Measurements from ENCODE around the gene ADK.

Gene ADK

GRCh38 chr10:74644738-74645137 lies 493.7 kb downstream of the ADK start:
- no peak overlapping the region for H3K4me3 ChIP-seq (ENCODE audit: low read length in 2 of 2)
- no peak overlapping the region for H3K27ac ChIP-seq (ENCODE audit: low read depth in 2 of 2, low read length in 2 of 2)
- H3K36me3 ChIP-seq (ENCODE audit: control insufficient read depth in 2 of 2, insufficient read depth in 2 of 2, low read length in 2 of 2), result no peaks in the 10 kb centered on the region
- no peaks in the 10 kb centered on the region for H3K4me1 ChIP-seq (ENCODE audit: control insufficient read depth in 2 of 2, insufficient read depth in 2 of 2, low read length in 2 of 2)
- H3K9me3 ChIP-seq (ENCODE audit: control insufficient read depth in 2 of 2, low read length in 2 of 2), result no peaks in the 10 kb centered on the region
- no peaks in the 10 kb centered on the region for H3K27me3 ChIP-seq (ENCODE audit: control insufficient read depth in 2 of 2, insufficient read depth in 2 of 2, low read length in 2 of 2)
- H3K9ac ChIP-seq (ENCODE audit: low read depth in 1 of 2, low read length in 2 of 2), result no peak overlapping the region

GRCh38 chr10:74645692-74646091 lies 494.7 kb downstream of the ADK start:
- no peak overlapping the region for H3K27ac ChIP-seq (ENCODE audit: low read depth in 2 of 2, low read length in 2 of 2)
- H3K27me3 ChIP-seq (ENCODE audit: control insufficient read depth in 2 of 2, insufficient read depth in 2 of 2, low read length in 2 of 2), result no peaks in the 10 kb centered on the region
- H3K4me1 ChIP-seq (ENCODE audit: control insufficient read depth in 2 of 2, insufficient read depth in 2 of 2, low read length in 2 of 2), result no peaks in the 10 kb centered on the region
- no peak overlapping the region for H3K9ac ChIP-seq (ENCODE audit: low read depth in 1 of 2, low read length in 2 of 2)
- H3K9me3 ChIP-seq (ENCODE audit: control insufficient read depth in 2 of 2, low read length in 2 of 2), result no peaks in the 10 kb centered on the region
- no peaks in the 10 kb centered on the region for H3K36me3 ChIP-seq (ENCODE audit: control insufficient read depth in 2 of 2, insufficient read depth in 2 of 2, low read length in 2 of 2)
- H3K4me3 ChIP-seq (ENCODE audit: low read length in 2 of 2), result no peak overlapping the region

DNA sequence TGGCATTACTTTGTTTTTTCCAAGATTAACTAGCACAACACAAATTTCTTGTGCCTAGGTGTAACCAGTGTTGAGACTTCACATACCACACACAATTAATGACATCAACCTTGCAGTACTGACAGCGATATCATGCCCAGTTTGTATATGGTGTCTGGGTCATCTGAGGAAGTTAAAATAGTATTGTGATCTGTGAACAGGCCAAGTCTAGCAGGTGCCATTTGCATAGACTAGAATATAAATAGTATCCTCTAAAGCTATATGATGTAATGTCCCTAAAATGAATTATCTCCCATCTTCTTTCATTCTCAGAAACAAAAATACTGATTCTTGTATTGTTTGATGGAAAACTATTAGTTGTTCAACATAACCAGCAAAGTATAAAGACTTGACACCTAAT lies 499.6 kb downstream of the ADK start:
- Histone ChIP-seq H3K27ac (ENCODE audit: low read depth in 2 of 2, low read length in 2 of 2) (no peak overlapping the region), H3K9me3 (ENCODE audit: control insufficient read depth in 2 of 2, low read length in 2 of 2) (no peaks in the 10 kb centered on the region), H3K4me1 (ENCODE audit: control insufficient read depth in 2 of 2, insufficient read depth in 2 of 2, low read length in 2 of 2) (no peaks in the 10 kb centered on the region), H3K36me3 (ENCODE audit: control insufficient read depth in 2 of 2, insufficient read depth in 2 of 2, low read length in 2 of 2) (no peaks in the 10 kb centered on the region), H3K27me3 (ENCODE audit: control insufficient read depth in 2 of 2, insufficient read depth in 2 of 2, low read length in 2 of 2) (no peaks in the 10 kb centered on the region), H3K9ac (ENCODE audit: low read depth in 1 of 2, low read length in 2 of 2) (no peak overlapping the region), H3K4me3 (ENCODE audit: low read length in 2 of 2) (no peak overlapping the region)

DNA sequence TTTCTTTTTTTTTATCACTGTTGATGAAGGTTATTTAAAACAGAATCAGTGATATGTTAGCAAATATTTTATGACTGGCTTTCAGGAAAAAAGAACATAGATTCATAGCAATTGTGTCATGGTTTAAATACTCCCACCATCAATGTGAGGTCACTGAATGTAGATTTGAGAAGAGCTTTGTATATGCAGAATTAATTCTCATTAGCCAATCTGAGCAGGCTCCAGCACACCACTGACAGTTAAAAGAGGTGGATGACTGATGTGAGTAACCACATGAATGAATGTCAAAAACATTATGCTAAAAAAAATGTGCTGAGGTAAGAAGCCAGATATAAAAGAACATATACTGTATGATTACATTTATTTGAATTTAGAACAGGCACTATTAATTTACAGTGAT lies 500.5 kb downstream of the ADK start:
- no peak overlapping the region for H3K9ac ChIP-seq (ENCODE audit: low read depth in 1 of 2, low read length in 2 of 2)
- H3K4me1 ChIP-seq (ENCODE audit: control insufficient read depth in 2 of 2, insufficient read depth in 2 of 2, low read length in 2 of 2), result no peaks in the 10 kb centered on the region
- H3K36me3 ChIP-seq (ENCODE audit: control insufficient read depth in 2 of 2, insufficient read depth in 2 of 2, low read length in 2 of 2), result no peaks in the 10 kb centered on the region
- H3K4me3 ChIP-seq (ENCODE audit: low read length in 2 of 2), result no peak overlapping the region
- H3K9me3 ChIP-seq (ENCODE audit: control insufficient read depth in 2 of 2, low read length in 2 of 2), result no peaks in the 10 kb centered on the region
- H3K27me3 ChIP-seq (ENCODE audit: control insufficient read depth in 2 of 2, insufficient read depth in 2 of 2, low read length in 2 of 2), result no peaks in the 10 kb centered on the region
- H3K27ac ChIP-seq (ENCODE audit: low read depth in 2 of 2, low read length in 2 of 2), result no peak overlapping the region

GRCh38 chr10:74652664-74653063 lies 501.6 kb downstream of the ADK start:
- Histone ChIP-seq H3K36me3 (ENCODE audit: control insufficient read depth in 2 of 2, insufficient read depth in 2 of 2, low read length in 2 of 2) (no peaks in the 10 kb centered on the region), H3K27me3 (ENCODE audit: control insufficient read depth in 2 of 2, insufficient read depth in 2 of 2, low read length in 2 of 2) (no peaks in the 10 kb centered on the region), H3K9me3 (ENCODE audit: control insufficient read depth in 2 of 2, low read length in 2 of 2) (no peaks in the 10 kb centered on the region), H3K4me1 (ENCODE audit: control insufficient read depth in 2 of 2, insufficient read depth in 2 of 2, low read length in 2 of 2) (no peaks in the 10 kb centered on the region), H3K27ac (ENCODE audit: low read depth in 2 of 2, low read length in 2 of 2) (no peak overlapping the region), H3K4me3 (ENCODE audit: low read length in 2 of 2) (no peak overlapping the region), H3K9ac (ENCODE audit: low read depth in 1 of 2, low read length in 2 of 2) (no peak overlapping the region)

- no peak overlapping the region for H3K4me3 ChIP-seq (ENCODE audit: low read length in 2 of 2)
Observed at GRCh38 chr10:74658511-74658910, 507.5 kb downstream of the ADK start.

DNA sequence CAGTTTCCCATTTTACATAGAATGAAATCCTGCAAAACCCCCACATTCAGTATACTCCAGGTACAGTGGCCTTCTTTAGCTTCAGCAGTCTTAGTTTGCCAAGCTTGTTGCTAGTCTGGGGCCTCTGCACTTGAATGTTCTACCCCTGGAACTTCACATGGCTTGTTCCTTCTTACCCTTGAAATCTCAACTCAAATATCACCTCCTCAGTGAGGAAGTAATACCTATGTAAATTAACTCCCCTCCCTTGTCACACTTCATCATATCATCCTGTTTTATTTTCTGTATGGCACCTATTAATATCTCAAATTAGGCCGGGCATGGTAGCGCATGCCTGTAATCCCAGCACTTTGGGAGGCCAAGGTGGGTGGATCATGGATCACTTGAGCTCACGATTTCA lies 511.6 kb downstream of the ADK start:
- no peaks in the 10 kb centered on the region for H3K27me3 ChIP-seq (ENCODE audit: control insufficient read depth in 2 of 2, insufficient read depth in 2 of 2, low read length in 2 of 2)
- no peaks in the 10 kb centered on the region for H3K4me1 ChIP-seq (ENCODE audit: control insufficient read depth in 2 of 2, insufficient read depth in 2 of 2, low read length in 2 of 2)
- no peaks in the 10 kb centered on the region for H3K9me3 ChIP-seq (ENCODE audit: control insufficient read depth in 2 of 2, low read length in 2 of 2)
- no peak overlapping the region for H3K9ac ChIP-seq (ENCODE audit: low read depth in 1 of 2, low read length in 2 of 2)
- H3K36me3 ChIP-seq (ENCODE audit: control insufficient read depth in 2 of 2, insufficient read depth in 2 of 2, low read length in 2 of 2), result no peaks in the 10 kb centered on the region
- H3K27ac ChIP-seq (ENCODE audit: low read depth in 2 of 2, low read length in 2 of 2), result no peak overlapping the region
- H3K4me3 ChIP-seq (ENCODE audit: low read length in 2 of 2), result no peak overlapping the region

More at GRCh38 chr10:74658511-74658910, 507.5 kb downstream of the ADK start:
- no peaks in the 10 kb centered on the region for H3K36me3 ChIP-seq (ENCODE audit: control insufficient read depth in 2 of 2, insufficient read depth in 2 of 2, low read length in 2 of 2)
- no peaks in the 10 kb centered on the region for H3K9me3 ChIP-seq (ENCODE audit: control insufficient read depth in 2 of 2, low read length in 2 of 2)
- no peak overlapping the region for H3K27ac ChIP-seq (ENCODE audit: low read depth in 2 of 2, low read length in 2 of 2)
- H3K27me3 ChIP-seq (ENCODE audit: control insufficient read depth in 2 of 2, insufficient read depth in 2 of 2, low read length in 2 of 2), result no peaks in the 10 kb centered on the region
- H3K9ac ChIP-seq (ENCODE audit: low read depth in 1 of 2, low read length in 2 of 2), result no peak overlapping the region
- no peaks in the 10 kb centered on the region for H3K4me1 ChIP-seq (ENCODE audit: control insufficient read depth in 2 of 2, insufficient read depth in 2 of 2, low read length in 2 of 2)

DNA sequence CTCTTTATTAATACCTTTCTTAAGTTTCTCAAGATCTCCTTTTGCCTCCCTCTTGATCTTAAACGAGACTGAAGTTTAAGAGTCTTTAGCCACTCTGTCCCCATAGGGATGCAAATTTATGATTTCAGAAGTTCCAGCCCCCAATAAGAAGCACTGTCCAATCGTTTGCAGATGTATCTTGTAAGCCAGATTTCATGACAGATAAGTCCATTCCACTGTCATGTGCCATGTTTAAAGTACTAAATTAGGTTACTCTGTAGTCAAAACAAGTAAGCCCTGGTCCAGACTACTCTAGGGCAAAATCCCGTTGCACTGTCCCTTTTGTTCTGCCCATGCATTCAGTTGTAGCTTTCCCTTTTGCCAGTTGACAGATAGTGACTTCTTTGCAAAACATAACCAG lies 518.2 kb downstream of the ADK start:
- Histone ChIP-seq H3K9me3 (ENCODE audit: control insufficient read depth in 2 of 2, low read length in 2 of 2) (no peaks in the 10 kb centered on the region), H3K27ac (ENCODE audit: low read depth in 2 of 2, low read length in 2 of 2) (no peak overlapping the region), H3K4me1 (ENCODE audit: control insufficient read depth in 2 of 2, insufficient read depth in 2 of 2, low read length in 2 of 2) (no peaks in the 10 kb centered on the region), H3K27me3 (ENCODE audit: control insufficient read depth in 2 of 2, insufficient read depth in 2 of 2, low read length in 2 of 2) (no peaks in the 10 kb centered on the region), H3K4me3 (ENCODE audit: low read length in 2 of 2) (no peak overlapping the region), H3K36me3 (ENCODE audit: control insufficient read depth in 2 of 2, insufficient read depth in 2 of 2, low read length in 2 of 2) (peaks cover 0 to 5% of the 10 kb centered on the region in 2 donors), H3K9ac (ENCODE audit: low read depth in 1 of 2, low read length in 2 of 2) (no peak overlapping the region)

- no peak overlapping the region for H3K27ac ChIP-seq (ENCODE audit: low read depth in 2 of 2, low read length in 2 of 2)
- H3K4me1 ChIP-seq (ENCODE audit: control insufficient read depth in 2 of 2, insufficient read depth in 2 of 2, low read length in 2 of 2), result no peaks in the 10 kb centered on the region
Observed at GRCh38 chr10:74671716-74672115, 520.7 kb downstream of the ADK start.

GRCh38 chr10:74672430-74673165 lies 521.6 kb downstream of the ADK start:
- H3K9ac ChIP-seq (ENCODE audit: low read depth in 1 of 2, low read length in 2 of 2), result no peak overlapping the region
- H3K27ac ChIP-seq (ENCODE audit: low read depth in 2 of 2, low read length in 2 of 2), result no peak overlapping the region
- H3K4me3 ChIP-seq (ENCODE audit: low read length in 2 of 2), result no peak overlapping the region
- no peaks in the 10 kb centered on the region for H3K4me1 ChIP-seq (ENCODE audit: control insufficient read depth in 2 of 2, insufficient read depth in 2 of 2, low read length in 2 of 2)
- peaks cover 0 to 5% of the 10 kb centered on the region in 2 donors for H3K36me3 ChIP-seq (ENCODE audit: control insufficient read depth in 2 of 2, insufficient read depth in 2 of 2, low read length in 2 of 2)
- H3K27me3 ChIP-seq (ENCODE audit: control insufficient read depth in 2 of 2, insufficient read depth in 2 of 2, low read length in 2 of 2), result no peaks in the 10 kb centered on the region
- no peaks in the 10 kb centered on the region for H3K9me3 ChIP-seq (ENCODE audit: control insufficient read depth in 2 of 2, low read length in 2 of 2)

More at GRCh38 chr10:74671716-74672115, 520.7 kb downstream of the ADK start:
- no peaks in the 10 kb centered on the region for H3K9me3 ChIP-seq (ENCODE audit: control insufficient read depth in 2 of 2, low read length in 2 of 2)
- H3K4me3 ChIP-seq (ENCODE audit: low read length in 2 of 2), result no peak overlapping the region
- no peaks in the 10 kb centered on the region for H3K27me3 ChIP-seq (ENCODE audit: control insufficient read depth in 2 of 2, insufficient read depth in 2 of 2, low read length in 2 of 2)
- H3K9ac ChIP-seq (ENCODE audit: low read depth in 1 of 2, low read length in 2 of 2), result no peak overlapping the region
- peaks cover 0 to 5% of the 10 kb centered on the region in 2 donors for H3K36me3 ChIP-seq (ENCODE audit: control insufficient read depth in 2 of 2, insufficient read depth in 2 of 2, low read length in 2 of 2)

Data from mucosa of rectum (tissue), 2 donors.